ENCODE data around the gene ARSG.
"Not testable (repeated sequence)": the region's sequence is repeated elsewhere in the genome, so short reads cannot be mapped to it uniquely, and the experiment has no call there.

ARSG gene

GRCh38 chr17:68401288-68401687, 110.0 kb downstream of the ARSG start:
- DNase-seq: no peak
- no peak overlapping the region for H3K4me3 Mint-ChIP-seq
- H3K9me3 Mint-ChIP-seq: no peaks in the 10 kb centered on the region
- no peaks in the 10 kb centered on the region for H3K27me3 Mint-ChIP-seq
- peaks cover 16 to 38% of the 10 kb centered on the region in 2 donors for H3K4me1 Mint-ChIP-seq
- peaks cover 1 to 2% of the 10 kb centered on the region in 2 donors for H3K36me3 Mint-ChIP-seq
- H3K27ac Mint-ChIP-seq: peak overlapping the region; percentile 62
- no peak for ATAC-seq (replicated peaks)

- H3K27me3 Mint-ChIP-seq: no peaks in the 10 kb centered on the region
- ATAC-seq (replicated peaks): no peak
- H3K36me3 Mint-ChIP-seq: peaks cover 0 to 1% of the 10 kb centered on the region in 2 donors
- no peak overlapping the region for H3K4me3 Mint-ChIP-seq
- H3K4me1 Mint-ChIP-seq: peaks cover 18 to 41% of the 10 kb centered on the region in 2 donors
- no peak overlapping the region for H3K27ac Mint-ChIP-seq
- peaks cover 0 to 4% of the 10 kb centered on the region in 2 donors for H3K9me3 Mint-ChIP-seq
- no peak for DNase-seq
These were observed 111.8 kb downstream of the ARSG start for GRCh38 chr17:68403122-68403521.

GRCh38 chr17:68403837-68404236, 112.5 kb downstream of the ARSG start:
- ATAC-seq (replicated peaks); H3K36me3 Mint-ChIP-seq; H3K27me3 Mint-ChIP-seq; DNase-seq; H3K4me3 Mint-ChIP-seq; H3K27ac Mint-ChIP-seq; H3K9me3 Mint-ChIP-seq: not testable (repeated sequence)
- peaks cover 14 to 36% of the 10 kb centered on the region in 2 donors for H3K4me1 Mint-ChIP-seq

GRCh38 chr17:68407656-68408055, 116.4 kb downstream of the ARSG start:
- H3K4me1 Mint-ChIP-seq: peaks cover 6 to 12% of the 10 kb centered on the region in 2 donors
- peak; percentile 46 to 68 for ATAC-seq (replicated peaks)
- not testable (repeated sequence) for H3K4me3 Mint-ChIP-seq, H3K9me3 Mint-ChIP-seq, H3K36me3 Mint-ChIP-seq, DNase-seq, H3K27me3 Mint-ChIP-seq
- H3K27ac Mint-ChIP-seq: peak overlapping the region; percentile 32

- H3K4me1 Mint-ChIP-seq: peaks cover 4 to 15% of the 10 kb centered on the region in 2 donors
- peak; percentile 66 to 67 for ATAC-seq (replicated peaks)
- DNase-seq, H3K36me3 Mint-ChIP-seq, H3K27me3 Mint-ChIP-seq, H3K9me3 Mint-ChIP-seq: not testable (repeated sequence)
- H3K4me3 Mint-ChIP-seq: peak overlapping the region; percentile 91 to 94
- peak overlapping the region; percentile 72 for H3K27ac Mint-ChIP-seq
These were observed 122.6 kb downstream of the ARSG start for GRCh38 chr17:68413597-68414560.

- not testable (repeated sequence) for DNase-seq; ATAC-seq (replicated peaks); H3K27ac Mint-ChIP-seq; H3K36me3 Mint-ChIP-seq; H3K27me3 Mint-ChIP-seq; H3K9me3 Mint-ChIP-seq
- peaks cover 4 to 15% of the 10 kb centered on the region in 2 donors for H3K4me1 Mint-ChIP-seq
- peak overlapping the region; percentile 12 to 94 for H3K4me3 Mint-ChIP-seq
These were observed 123.6 kb downstream of the ARSG start for GRCh38 chr17:68414901-68415300.

GRCh38 chr17:68417317-68417716, 126.0 kb downstream of the ARSG start:
- Mint-ChIP-seq H3K4me3 (no peak overlapping the region), H3K4me1 (peaks cover 4 to 15% of the 10 kb centered on the region in 2 donors), H3K36me3 (peaks cover 11 to 16% of the 10 kb centered on the region in 2 donors), H3K27me3 (no peaks in the 10 kb centered on the region), H3K9me3 (peaks cover 2 to 4% of the 10 kb centered on the region in 2 donors), H3K27ac (no peak overlapping the region)
- DNase-seq (no peak), ATAC-seq (replicated peaks) (no peak)

GRCh38 chr17:68418876-68419275, 127.6 kb downstream of the ARSG start:
- Mint-ChIP-seq H3K27ac (no peak overlapping the region), H3K4me3 (no peak overlapping the region), H3K9me3 (peaks cover 2 to 4% of the 10 kb centered on the region in 2 donors), H3K27me3 (no peaks in the 10 kb centered on the region), H3K36me3 (peaks cover 11 to 18% of the 10 kb centered on the region in 2 donors), H3K4me1 (peaks cover 2 to 13% of the 10 kb centered on the region in 2 donors)
- DNase-seq (no peak), ATAC-seq (replicated peaks) (no peak)

- ATAC-seq (replicated peaks) (no peak), DNase-seq (no peak)
- peaks cover 11 to 18% of the 10 kb centered on the region in 2 donors for H3K36me3 Mint-ChIP-seq
- no peak overlapping the region for H3K4me3 Mint-ChIP-seq
- peaks cover 0 to 1% of the 10 kb centered on the region in 2 donors for H3K4me1 Mint-ChIP-seq
- no peaks in the 10 kb centered on the region for H3K27me3 Mint-ChIP-seq
- peaks cover 2 to 4% of the 10 kb centered on the region in 2 donors for H3K9me3 Mint-ChIP-seq
- H3K27ac Mint-ChIP-seq: no peak overlapping the region
These were observed 128.8 kb downstream of the ARSG start for GRCh38 chr17:68420065-68420464.

GRCh38 chr17:68421486-68421885, 130.2 kb downstream of the ARSG start:
- Mint-ChIP-seq H3K27me3 (no peaks in the 10 kb centered on the region), H3K4me3 (no peak overlapping the region), H3K36me3 (peaks cover 8 to 18% of the 10 kb centered on the region in 2 donors), H3K4me1 (no peaks in the 10 kb centered on the region), H3K9me3 (peaks cover 2 to 4% of the 10 kb centered on the region in 2 donors), H3K27ac (no peak overlapping the region)
- DNase-seq (no peak), ATAC-seq (replicated peaks) (no peak)

- H3K27me3 Mint-ChIP-seq: no peaks in the 10 kb centered on the region
- DNase-seq (no peak), ATAC-seq (replicated peaks) (no peak)
- no peaks in the 10 kb centered on the region for H3K9me3 Mint-ChIP-seq
- H3K4me1 Mint-ChIP-seq: no peaks in the 10 kb centered on the region
- H3K4me3 Mint-ChIP-seq: no peak overlapping the region
- peaks cover 7 to 18% of the 10 kb centered on the region in 2 donors for H3K36me3 Mint-ChIP-seq
- H3K27ac Mint-ChIP-seq: no peak overlapping the region
These were observed 131.5 kb downstream of the ARSG start for GRCh38 chr17:68422821-68423220.

- no peak overlapping the region for H3K4me3 Mint-ChIP-seq
- H3K36me3 Mint-ChIP-seq: peaks cover 7 to 18% of the 10 kb centered on the region in 2 donors
- H3K9me3 Mint-ChIP-seq: no peaks in the 10 kb centered on the region
- H3K4me1 Mint-ChIP-seq: no peaks in the 10 kb centered on the region
- DNase-seq (no peak), ATAC-seq (replicated peaks) (no peak)
- H3K27me3 Mint-ChIP-seq: no peaks in the 10 kb centered on the region
- H3K27ac Mint-ChIP-seq: no peak overlapping the region
These were observed 132.0 kb downstream of the ARSG start for GRCh38 chr17:68423251-68423650.

GRCh38 chr17:68424203-68424602, 132.9 kb downstream of the ARSG start:
- DNase-seq: no peak
- Mint-ChIP-seq H3K27me3 (no peaks in the 10 kb centered on the region), H3K36me3 (peaks cover 7 to 21% of the 10 kb centered on the region in 2 donors)

GRCh38 chr17:68424861-68425260, 133.6 kb downstream of the ARSG start:
- Mint-ChIP-seq H3K9me3 (no peaks in the 10 kb centered on the region), H3K36me3 (peaks cover 7 to 22% of the 10 kb centered on the region in 2 donors), H3K27ac (no peak overlapping the region), H3K4me1 (no peaks in the 10 kb centered on the region), H3K4me3 (no peak overlapping the region), H3K27me3 (no peaks in the 10 kb centered on the region)
- no peak for ATAC-seq (replicated peaks)
- DNase-seq: no peak

More at GRCh38 chr17:68424203-68424602, 132.9 kb downstream of the ARSG start:
- Mint-ChIP-seq H3K4me3 (no peak overlapping the region), H3K27ac (peak overlapping the region; percentile 37), H3K4me1 (no peaks in the 10 kb centered on the region), H3K9me3 (no peaks in the 10 kb centered on the region)
- ATAC-seq (replicated peaks): no peak

- no peak overlapping the region for H3K27ac Mint-ChIP-seq
- DNase-seq (no peak), ATAC-seq (replicated peaks) (no peak)
- peaks cover under 1 to 14% of the 10 kb centered on the region in 2 donors for H3K36me3 Mint-ChIP-seq
- no peaks in the 10 kb centered on the region for H3K9me3 Mint-ChIP-seq
- no peak overlapping the region for H3K4me3 Mint-ChIP-seq
- H3K27me3 Mint-ChIP-seq: no peaks in the 10 kb centered on the region
- peaks cover 0 to under 1% of the 10 kb centered on the region in 2 donors for H3K4me1 Mint-ChIP-seq
These were observed 134.7 kb downstream of the ARSG start for GRCh38 chr17:68425979-68426378.

Measured in stimulated activated naive B cell treated with anti-CD40 and anti-IgM and Interleukin-4, amounts not matched to agents 10 μg/mL and 1 μg/mL and 100 μg/mL, for 72 hours (primary cell).